Keratinocyte (primary cell): Measurements from ENCODE around the gene CPED1. TPM values are rescaled to one million over a fixed set of nuclear protein-coding genes. Genes with fewer than 3 reads are reported as not detected.
A peak's percentile ranks its signal among the peaks of the same experiment; 100 is the strongest.

Experiments
- DNase-seq: peaks from one replicate; pipeline ENCODE4 v3.0.0-alpha.2; 2011; ENCODE audit warnings: low read depth, missing footprints, low spot score
- FAIRE-seq: peaks from 2 replicates; lab custom pipeline; 2011; peaks lifted over from hg19 to GRCh38; lab: Jason Lieb, UNC
- H2AFZ ChIP-seq: 2 replicates; pipeline ENCODE4 v1.6.0; 2012; ENCODE audit warnings: low read length, control low read depth, inconsistent platforms; ENCODE audit not compliant: control insufficient read depth
- H3K27ac ChIP-seq: 2 replicates; pipeline ENCODE4 v1.5.1; 2011; ENCODE audit warnings: low read length; ENCODE audit not compliant: control insufficient read depth, insufficient read depth
- H3K27me3 ChIP-seq: 3 replicates; pipeline ENCODE4 v1.6.0; 2011; ENCODE audit warnings: low read length; ENCODE audit not compliant: control insufficient read depth, insufficient read depth; ENCODE audit errors: extremely low read depth
- H3K36me3 ChIP-seq, 2 experiments: 2 replicates in 1 of 2; 3 replicates in 1 of 2; pipeline ENCODE4 v1.5.1; 2011; ENCODE audit warnings: low read length in 2 of 2, mild to moderate bottlenecking in 1 of 2; ENCODE audit not compliant: control insufficient read depth in 2 of 2, insufficient read depth in 2 of 2; ENCODE audit errors: extremely low read depth in 1 of 2
- H3K4me1 ChIP-seq: 3 replicates; pipeline ENCODE4 v1.5.1; 2011; ENCODE audit warnings: low read length; ENCODE audit not compliant: control insufficient read depth, insufficient read depth; ENCODE audit errors: extremely low read depth
- H3K4me2 ChIP-seq: 3 replicates; pipeline ENCODE4 v1.6.0; 2011; ENCODE audit warnings: low read depth, low read length; ENCODE audit not compliant: control insufficient read depth, insufficient read depth; ENCODE audit errors: extremely low read depth
- H3K4me3 ChIP-seq, 3 experiments: fragments of 200-600 bp in 1 of 3; sonication (generic) in 1 of 3; 2 replicates in 2 of 3; 3 replicates in 1 of 3; pipeline ENCODE4 v1.5.1; 2011 to 2016; ENCODE audit warnings: low read length in 3 of 3, mild to moderate bottlenecking in 3 of 3, control low read depth in 2 of 3, inconsistent platforms in 1 of 3, low read depth in 1 of 3, mixed read lengths in 1 of 3, mixed run types in 1 of 3, moderate library complexity in 1 of 3; ENCODE audit not compliant: control insufficient read depth in 2 of 3, insufficient read depth in 2 of 3; ENCODE audit errors: extremely low read depth in 1 of 3
- H3K79me2 ChIP-seq: 2 replicates; pipeline ENCODE4 v1.6.0; 2012; ENCODE audit warnings: low read length; ENCODE audit not compliant: control insufficient read depth, insufficient read depth
- H3K9ac ChIP-seq: 3 replicates; pipeline ENCODE4 v1.6.0; 2011; ENCODE audit warnings: low read length; ENCODE audit not compliant: control insufficient read depth, insufficient read depth; ENCODE audit errors: extremely low read depth
- H3K9me1 ChIP-seq: 3 replicates; pipeline ENCODE4 v1.6.0; 2011; ENCODE audit warnings: low read length; ENCODE audit not compliant: control insufficient read depth, insufficient read depth; ENCODE audit errors: extremely low read depth
- H3K9me3 ChIP-seq: 2 replicates; pipeline ENCODE4 v1.5.1; 2012; ENCODE audit warnings: low read depth, low read length; ENCODE audit not compliant: control insufficient read depth
- H4K20me1 ChIP-seq: 3 replicates; pipeline ENCODE4 v1.6.0; 2011; ENCODE audit warnings: low read length; ENCODE audit not compliant: control insufficient read depth, insufficient read depth; ENCODE audit errors: extremely low read depth
- EZH2 ChIP-seq: IDR thresholded peaks from one replicate; pipeline ENCODE4 v1.6.1; 2012; ENCODE audit warnings: inconsistent platforms, mild to moderate bottlenecking, low read length, moderate library complexity
- dilution Hi-C: fragments of 300-500 bp; cut with MboI; formaldehyde crosslinking; loops from one replicate; pipeline ENCODE4 v1.7.0; 2020; ENCODE audit warnings: low sequenced_read_pairs; ENCODE audit not compliant: extremely low pct_ligation_motif_present
- polyA plus RNA-seq, 5 experiments: library from polyadenylated mRNA; depleted of rRNA in 3 of 5; stranded (reverse) in 3 of 5; stranded (forward) in 1 of 5; unstranded in 1 of 5; fragments of >200 nt; gene quantifications; 1 replicate in 1 of 5; 2 replicates in 3 of 5; 3 replicates in 1 of 5; pipeline versions ENCODE4 v1.2.1 to v1.2.3, GENCODE V29; 2011 to 2012; ENCODE audit warnings: missing spikeins in 2 of 5, low read depth in 1 of 5, low replicate concordance in 1 of 5
- TF ChIP-seq, protein P1 (sequence below), 3 experiments: IDR thresholded peaks in 1 of 3; conservative IDR thresholded peaks in 1 of 3; optimal IDR thresholded peaks in 1 of 3; 2 replicates in 2 of 3; 3 replicates in 1 of 3; pipeline versions ENCODE3 to v1.5.1; 2011; ENCODE audit warnings: low read length in 3 of 3, mild to moderate bottlenecking in 3 of 3, moderate library complexity in 2 of 3, control low read depth in 1 of 3, inconsistent platforms in 1 of 3; ENCODE audit not compliant: insufficient read depth in 2 of 3; ENCODE audit errors: extremely low read depth in 1 of 3

CPED1 gene
- polyA plus RNA-seq, 1 donor (not counting 4 experiments of a cell fraction or from before 2014, with no cell fraction given), result 0.62 TPM

DNA sequence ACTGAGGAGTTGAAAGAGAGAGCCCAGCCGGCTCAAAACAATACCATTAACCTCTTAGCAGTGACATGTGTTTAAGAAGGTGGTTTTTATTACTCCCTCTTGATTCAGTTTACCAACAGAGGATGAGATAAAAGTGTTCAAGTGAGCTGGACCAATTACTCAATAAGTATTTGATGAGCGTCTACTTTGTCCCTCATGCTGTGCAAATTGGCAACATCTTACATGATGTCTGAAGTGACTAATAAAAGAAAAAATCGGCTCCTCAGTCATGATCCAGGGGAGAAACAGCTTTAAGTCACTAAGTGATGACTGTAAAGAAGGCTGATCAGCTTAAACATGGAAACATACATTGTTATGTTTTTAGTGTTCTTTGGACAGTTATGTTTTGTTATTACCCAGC, 348.1 kb downstream of the CPED1 start:
- H3K9me3 ChIP-seq, result no peaks in the 10 kb centered on the region
- no peaks in the 10 kb centered on the region for H3K4me1 ChIP-seq
- FAIRE-seq, result no peak
- no peak for DNase-seq
- no peak overlapping the region for H3K4me2 ChIP-seq
- H3K79me2 ChIP-seq, result no peaks in the 10 kb centered on the region
- H4K20me1 ChIP-seq, result no peaks in the 10 kb centered on the region
- dilution Hi-C loops, result no loop called here
- H3K27ac ChIP-seq, result no peak overlapping the region
- H2AFZ ChIP-seq, result no peak overlapping the region
- H3K27me3 ChIP-seq, result no peaks in the 10 kb centered on the region
- TF ChIP-seq, protein P1, sequence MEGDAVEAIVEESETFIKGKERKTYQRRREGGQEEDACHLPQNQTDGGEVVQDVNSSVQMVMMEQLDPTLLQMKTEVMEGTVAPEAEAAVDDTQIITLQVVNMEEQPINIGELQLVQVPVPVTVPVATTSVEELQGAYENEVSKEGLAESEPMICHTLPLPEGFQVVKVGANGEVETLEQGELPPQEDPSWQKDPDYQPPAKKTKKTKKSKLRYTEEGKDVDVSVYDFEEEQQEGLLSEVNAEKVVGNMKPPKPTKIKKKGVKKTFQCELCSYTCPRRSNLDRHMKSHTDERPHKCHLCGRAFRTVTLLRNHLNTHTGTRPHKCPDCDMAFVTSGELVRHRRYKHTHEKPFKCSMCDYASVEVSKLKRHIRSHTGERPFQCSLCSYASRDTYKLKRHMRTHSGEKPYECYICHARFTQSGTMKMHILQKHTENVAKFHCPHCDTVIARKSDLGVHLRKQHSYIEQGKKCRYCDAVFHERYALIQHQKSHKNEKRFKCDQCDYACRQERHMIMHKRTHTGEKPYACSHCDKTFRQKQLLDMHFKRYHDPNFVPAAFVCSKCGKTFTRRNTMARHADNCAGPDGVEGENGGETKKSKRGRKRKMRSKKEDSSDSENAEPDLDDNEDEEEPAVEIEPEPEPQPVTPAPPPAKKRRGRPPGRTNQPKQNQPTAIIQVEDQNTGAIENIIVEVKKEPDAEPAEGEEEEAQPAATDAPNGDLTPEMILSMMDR (optimal IDR thresholded peaks at IDR 0.05 in 1 of 3, IDR thresholded peaks at IDR 0.05 in 1 of 3, conservative IDR thresholded peaks at IDR 0.05 in 1 of 3; ENCODE audit: extremely low read depth in 1 of 3, insufficient read depth in 2 of 3, low read length in 3 of 3), result no peak
- TF ChIP-seq EZH2, result no peak
- no peaks in the 10 kb centered on the region for H3K36me3 ChIP-seq
- H3K9me1 ChIP-seq, result no peaks in the 10 kb centered on the region
- no peak overlapping the region for H3K4me3 ChIP-seq
- H3K9ac ChIP-seq, result no peak overlapping the region

DNA sequence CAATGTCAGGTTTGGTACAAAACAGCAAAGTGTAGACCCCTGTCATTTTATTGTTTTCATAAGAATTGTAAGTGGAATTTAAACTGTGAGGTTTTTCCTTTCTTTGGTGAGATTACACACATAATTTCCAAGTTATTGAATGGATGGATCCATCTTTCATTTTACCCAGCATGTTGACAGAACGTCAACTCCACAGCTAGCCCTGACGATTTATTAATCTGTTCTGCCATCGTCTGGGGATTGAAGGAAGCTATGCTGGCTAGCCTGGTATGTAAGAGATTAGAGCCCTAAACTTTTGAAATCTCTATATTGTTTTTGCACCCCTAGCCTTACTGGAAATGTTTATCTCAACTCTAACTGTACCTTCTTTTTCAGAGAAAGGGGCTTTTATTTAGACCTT, 348.9 kb downstream of the CPED1 start:
- Histone ChIP-seq H3K9ac (no peak overlapping the region), H3K27ac (no peak overlapping the region), H2AFZ (no peak overlapping the region), H3K79me2 (no peaks in the 10 kb centered on the region), H3K4me3 (no peak overlapping the region), H3K4me1 (no peaks in the 10 kb centered on the region), H3K36me3 (no peaks in the 10 kb centered on the region), H3K9me3 (no peaks in the 10 kb centered on the region), H3K4me2 (no peak overlapping the region), H4K20me1 (no peaks in the 10 kb centered on the region), H3K27me3 (no peaks in the 10 kb centered on the region), H3K9me1 (no peaks in the 10 kb centered on the region)
- dilution Hi-C loops, result no loop called here
- TF ChIP-seq, protein P1 (optimal IDR thresholded peaks at IDR 0.05 in 1 of 3, IDR thresholded peaks at IDR 0.05 in 1 of 3, conservative IDR thresholded peaks at IDR 0.05 in 1 of 3; ENCODE audit: extremely low read depth in 1 of 3, insufficient read depth in 2 of 3, low read length in 3 of 3), result peak; percentile 34 to 69 (median 67)
- TF ChIP-seq EZH2, result no peak
- no peak for DNase-seq
- no peak for FAIRE-seq
